Inflammatory macrophage (primary cell): ENCODE results near the gene ATP2A2.

Experiments used
- DNase-seq, 2 donors: peaks; one replicate each; pipeline ENCODE4 v3.0.0-alpha.2; 2020 to 2022

Gene ATP2A2

DNA sequence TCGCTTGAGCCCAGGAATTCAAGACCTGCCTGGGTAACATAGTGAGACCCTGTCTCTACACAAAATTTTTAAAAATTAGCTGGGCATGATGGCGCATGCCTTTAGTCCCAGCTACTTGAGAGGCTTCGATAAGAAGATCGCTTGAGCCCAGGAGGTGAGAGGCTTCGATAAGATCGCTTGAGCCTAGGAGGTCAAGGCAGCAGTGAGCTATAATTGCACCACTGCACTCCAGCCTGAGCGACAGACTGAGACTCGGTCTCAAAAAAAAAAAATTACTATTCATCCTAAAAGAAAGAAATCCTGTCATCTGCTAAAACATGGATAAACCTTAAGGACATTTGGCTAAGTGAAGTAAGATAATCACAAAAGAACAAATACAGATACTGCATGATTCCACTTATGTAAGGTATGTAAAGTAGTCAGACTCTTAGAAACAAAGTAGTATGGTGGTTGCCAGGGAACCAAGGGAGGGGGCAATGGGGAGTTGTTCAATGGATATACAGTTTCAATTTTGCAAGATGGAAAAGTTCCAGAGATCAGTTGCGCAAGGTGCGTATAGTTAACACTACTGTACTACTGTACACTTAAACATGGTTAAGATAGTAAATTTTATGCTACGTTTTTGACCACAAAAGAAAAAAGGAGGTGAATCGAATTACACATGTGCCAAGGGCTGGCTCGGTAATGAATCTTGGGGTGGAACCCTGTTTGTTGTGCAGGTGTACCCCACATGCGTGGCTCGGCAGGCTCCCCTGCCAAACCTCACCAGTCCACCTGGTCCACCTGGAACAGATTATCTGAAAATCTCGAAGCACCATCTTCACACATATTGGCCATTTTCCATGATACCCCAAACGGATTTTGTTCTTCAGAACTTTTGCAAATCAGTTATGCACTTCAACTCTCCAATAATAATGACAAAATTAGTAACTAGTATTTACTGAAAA lies 18.3 kb upstream of the ATP2A2 start:
- peak in 1 of 2 donors; percentile 41 for DNase-seq

- no peak for DNase-seq
These were observed 14.6 kb upstream of the ATP2A2 start for GRCh38 chr12:110266381-110266960.

- DNase-seq = peak; percentile 39 to 52
These were observed 13.9 kb upstream of the ATP2A2 start for GRCh38 chr12:110266980-110267620.

DNA sequence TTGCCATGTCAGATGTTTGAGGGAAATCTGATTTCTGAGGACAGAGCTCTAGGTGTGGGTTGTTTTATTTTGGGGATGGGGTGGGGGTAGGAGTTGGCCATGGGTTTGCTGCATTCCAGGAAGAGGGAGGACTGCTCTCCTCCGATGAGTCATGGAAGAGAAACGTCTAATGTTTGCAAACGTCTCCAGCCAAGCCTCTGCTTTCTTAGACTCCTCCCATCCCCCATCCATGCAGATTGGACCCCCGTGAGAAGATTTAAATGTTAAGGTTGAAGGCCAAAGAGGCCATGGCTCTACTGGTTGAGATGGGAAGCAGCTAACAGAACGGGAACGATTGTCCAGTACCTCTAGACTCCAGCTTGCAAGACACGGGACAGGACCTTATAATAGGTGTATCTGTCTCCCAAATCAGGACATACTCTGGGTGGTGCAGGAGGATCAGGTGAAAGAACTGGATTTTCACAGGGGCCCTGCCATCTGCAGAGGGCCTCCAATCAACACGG lies 11.4 kb upstream of the ATP2A2 start:
- no peak for DNase-seq

DNA sequence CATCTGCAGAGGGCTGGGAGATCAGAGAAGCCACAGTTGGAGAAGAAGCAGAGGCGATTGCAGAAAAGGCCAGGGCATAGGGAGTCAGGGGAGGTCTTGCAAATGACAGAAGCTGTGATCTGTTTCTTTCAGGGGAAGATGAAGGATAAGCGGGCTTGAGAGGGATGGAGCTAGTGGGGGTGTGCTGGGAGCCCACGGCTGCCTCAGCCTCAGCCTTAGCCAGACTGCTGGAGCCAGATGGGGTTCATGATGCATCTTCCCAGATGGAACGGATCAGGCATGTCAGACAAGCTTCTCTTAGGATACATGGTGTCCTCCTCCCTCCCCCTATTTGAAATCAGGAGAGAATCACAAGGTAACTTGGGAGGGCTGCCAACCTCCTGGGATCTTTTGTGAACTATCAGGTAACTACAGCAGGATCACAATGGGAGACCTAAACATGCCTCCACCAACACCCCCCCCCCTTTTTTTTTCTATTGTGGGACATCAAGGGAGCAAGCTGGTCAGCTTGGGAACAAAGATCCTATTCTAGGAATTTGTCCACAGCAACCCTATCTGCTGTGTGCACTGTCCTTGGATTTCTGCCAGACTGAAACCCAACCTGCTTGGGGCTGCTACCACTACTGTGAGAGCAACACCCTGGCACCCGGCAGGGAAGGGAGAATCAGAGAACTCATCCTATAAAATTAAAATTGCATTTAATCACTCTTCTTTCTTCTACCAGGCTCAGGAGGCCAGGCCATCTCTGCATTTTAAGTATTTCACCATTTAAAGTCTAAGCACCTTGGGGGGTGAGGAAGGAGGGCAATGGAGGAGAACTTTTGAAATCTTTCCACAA lies 10.7 kb upstream of the ATP2A2 start:
- no peak for DNase-seq

DNA sequence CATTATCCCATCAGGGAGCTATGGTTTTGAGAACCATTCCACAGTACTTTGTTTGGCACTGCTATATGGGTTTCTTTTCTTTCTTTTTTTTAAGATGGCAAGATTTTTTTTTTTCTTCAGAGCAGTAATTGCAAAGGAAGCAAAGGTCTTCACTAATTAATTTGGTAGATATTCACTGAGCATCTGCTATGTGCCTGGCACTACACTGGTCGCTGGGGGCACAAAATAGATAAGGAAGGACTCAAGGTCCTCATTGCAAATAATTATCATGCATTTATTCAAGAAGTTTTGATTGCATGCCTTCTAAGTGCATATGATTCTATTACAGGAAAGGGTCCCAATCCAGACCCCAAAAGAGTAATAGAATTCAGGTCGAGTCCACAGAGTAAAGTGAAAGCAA lies 10.0 kb upstream of the ATP2A2 start:
- no peak for DNase-seq

GRCh38 chr12:110277530-110278254 lies 3.4 kb upstream of the ATP2A2 start:
- no peak for DNase-seq

DNA sequence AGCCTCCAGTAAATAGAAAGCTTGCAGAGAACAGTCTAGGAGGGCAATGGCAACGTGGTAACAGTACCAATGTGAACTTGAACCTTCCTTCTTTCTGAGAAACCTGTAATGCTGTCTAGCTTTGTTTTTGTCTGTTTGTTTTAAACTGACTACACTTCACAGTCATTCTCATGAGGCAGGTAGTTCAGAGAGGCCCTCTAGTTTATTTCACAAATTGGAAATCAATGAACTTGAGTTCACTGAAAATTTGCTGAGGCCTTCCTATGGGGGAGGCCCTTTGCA lies 2.9 kb upstream of the ATP2A2 start:
- DNase-seq = no peak

DNA sequence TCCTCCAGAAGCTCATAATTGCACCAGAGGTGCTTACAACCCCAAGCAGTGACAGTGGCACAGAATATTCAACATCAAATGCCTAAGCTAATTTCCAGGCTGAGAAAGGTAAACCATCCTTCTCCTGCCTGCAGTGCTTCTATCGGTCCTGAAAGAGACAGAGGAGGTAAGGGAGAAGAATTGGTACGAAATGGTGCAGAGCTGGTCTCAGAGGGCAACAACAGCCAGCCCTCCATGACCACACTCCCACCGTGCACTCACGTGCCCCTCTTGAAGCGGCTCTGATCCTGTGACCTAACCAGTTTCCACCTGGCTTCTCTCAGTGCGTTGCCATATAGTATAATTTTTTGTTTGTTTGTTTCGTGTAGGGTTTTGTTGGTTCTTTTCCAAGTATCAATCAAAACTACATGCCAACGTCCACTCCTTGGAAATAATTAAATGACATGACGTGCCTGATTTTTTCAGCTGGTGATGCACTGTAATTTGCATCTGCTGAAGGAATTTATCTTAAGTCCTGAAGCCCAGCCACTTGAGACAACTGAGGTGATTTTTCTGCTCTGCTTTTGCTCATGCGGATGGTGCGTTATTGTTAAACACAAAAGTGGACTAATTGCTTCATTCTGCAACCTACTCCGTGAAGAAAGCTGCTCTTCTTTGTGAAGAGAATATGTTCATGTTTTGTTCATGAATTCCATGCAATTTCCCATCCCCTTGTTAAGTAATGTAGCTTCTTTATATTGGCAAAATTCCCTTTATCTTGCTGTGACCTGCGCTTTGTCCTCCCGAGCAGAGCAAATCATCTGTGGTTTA lies 1.3 kb upstream of the ATP2A2 start:
- no peak for DNase-seq

DNA sequence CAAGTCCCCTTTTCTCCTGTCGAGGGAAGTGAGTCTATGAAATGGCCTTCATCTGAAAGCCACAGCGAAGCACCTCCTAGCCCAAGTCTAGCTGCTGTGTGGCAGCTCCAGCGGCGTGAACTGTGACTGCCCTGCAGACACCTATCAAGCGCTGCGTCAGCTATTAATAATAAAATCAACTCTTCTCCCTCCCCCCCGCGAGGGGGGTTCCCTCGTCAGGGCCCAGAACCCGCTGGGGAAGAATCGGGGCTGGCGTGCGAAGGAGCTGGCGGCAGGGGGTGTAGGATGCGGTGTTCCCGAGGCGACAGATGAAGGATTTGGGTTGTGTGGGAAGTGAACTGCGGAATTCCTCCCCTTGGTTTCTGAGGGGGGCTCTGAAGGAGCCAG lies 662 bp upstream of the ATP2A2 start:
- peak; percentile 22 to 35 for DNase-seq

DNA sequence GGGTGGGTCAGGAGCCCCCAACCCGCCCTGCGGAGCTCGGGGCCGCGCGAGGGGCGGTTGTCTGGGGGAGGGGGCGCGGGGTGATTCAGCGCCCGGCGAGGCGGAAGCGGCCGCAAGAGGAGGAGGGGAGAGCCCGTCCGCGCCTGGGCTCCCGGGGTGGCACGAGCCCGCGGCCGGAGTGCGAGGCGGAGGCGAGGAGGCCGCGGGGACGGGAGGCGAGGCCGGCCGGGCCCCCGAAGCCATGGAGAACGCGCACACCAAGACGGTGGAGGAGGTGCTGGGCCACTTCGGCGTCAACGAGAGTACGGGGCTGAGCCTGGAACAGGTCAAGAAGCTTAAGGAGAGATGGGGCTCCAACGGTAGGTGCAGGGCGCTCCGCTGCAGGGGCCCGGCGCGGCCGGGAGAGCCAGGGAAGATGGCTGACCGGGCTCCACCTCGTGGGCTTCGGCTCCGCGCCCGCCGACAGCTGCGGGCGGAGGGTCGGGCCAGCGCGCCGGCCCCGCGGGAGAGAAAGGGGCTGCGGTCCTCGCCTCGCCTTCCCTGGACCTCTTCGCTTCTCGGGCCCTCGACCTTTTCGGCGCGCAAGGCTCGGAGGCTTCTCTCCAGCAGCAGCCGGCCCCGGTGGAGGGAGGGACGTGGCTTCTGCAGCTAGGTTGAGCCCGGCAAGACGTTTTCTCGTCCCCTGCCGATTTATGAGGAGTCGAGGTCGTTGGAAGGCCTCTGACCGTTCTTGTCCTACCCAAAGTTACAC lies 677 bp downstream of the ATP2A2 start:
- peak; percentile 48 to 67 for DNase-seq

- DNase-seq = peak; percentile 49 to 59
These were observed 1.3 kb downstream of the ATP2A2 start for GRCh38 chr12:110282300-110282860.

GRCh38 chr12:110282956-110283817 lies 2.1 kb downstream of the ATP2A2 start:
- no peak for DNase-seq

DNA sequence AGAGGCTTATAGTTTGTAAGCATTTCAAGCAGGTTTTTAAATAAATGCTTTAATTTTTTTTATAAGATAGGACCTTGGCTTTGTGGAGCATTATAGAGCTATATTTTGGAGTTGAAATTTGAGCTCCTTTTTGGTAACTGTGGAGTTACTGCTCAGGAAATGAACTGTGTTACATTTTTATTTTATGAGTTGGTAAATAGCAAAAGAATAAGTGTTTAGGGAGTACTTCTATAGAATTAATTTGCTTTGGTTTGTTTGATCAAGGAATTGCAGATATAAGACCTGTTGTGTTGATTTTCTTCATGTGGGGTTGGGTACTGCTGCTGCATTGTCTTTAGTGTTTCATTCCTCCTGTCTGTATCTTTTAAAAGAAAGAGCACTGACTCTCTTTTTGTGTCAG lies 3.5 kb downstream of the ATP2A2 start:
- no peak for DNase-seq

GRCh38 chr12:110286623-110287022 lies 5.6 kb downstream of the ATP2A2 start:
- DNase-seq = peak; percentile 25 to 84

DNA sequence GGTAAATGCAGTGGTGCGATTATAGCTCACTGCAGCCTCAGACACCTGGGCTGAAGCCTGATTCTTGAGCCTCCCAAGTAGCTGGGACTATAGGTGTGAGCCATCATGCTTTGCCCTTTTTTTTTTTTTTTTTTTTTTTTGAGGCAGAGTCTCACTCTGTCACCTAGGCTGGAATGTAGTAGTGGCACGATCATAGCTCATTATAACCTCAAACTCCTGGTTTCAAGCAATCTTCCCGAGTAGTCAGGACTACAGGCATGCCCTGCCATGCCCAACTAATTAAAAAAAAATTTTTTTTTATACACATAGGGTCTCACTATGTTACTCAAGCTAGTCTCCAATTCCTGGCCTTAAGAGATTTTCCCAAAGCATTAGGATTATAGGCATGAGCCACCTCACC lies 6.9 kb downstream of the ATP2A2 start:
- no peak for DNase-seq

DNA sequence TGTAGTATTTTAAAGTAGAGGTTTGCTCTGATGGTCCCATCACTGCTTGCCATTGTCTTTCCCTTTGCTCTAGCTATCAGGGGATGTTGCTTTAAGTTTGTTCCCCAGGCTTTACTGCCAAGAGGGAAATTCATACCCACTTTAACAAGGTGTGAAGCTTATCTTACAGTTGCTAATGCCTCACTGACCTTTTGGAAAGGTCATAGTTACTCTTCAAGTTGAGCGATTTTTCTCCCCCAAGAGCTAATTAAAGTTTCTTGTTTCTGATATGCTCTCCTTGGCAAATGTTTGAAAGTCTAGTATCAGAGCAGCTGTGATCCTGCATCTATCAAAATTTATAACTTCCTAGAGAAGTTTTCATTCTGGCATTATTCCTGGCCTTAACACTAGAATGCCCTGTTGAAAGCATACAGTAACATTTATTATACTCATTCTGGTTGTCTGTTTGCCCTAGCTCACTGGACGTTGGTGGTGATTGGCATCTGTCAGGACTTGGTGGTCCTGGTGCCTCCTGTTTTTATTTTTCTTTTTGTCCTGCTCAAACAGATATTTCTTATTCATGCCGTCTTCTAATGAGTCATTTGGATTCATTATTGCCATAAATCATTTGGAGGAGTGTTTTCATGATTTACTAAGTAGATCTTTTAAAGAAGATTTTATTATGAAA lies 8.1 kb downstream of the ATP2A2 start:
- no peak for DNase-seq

DNA sequence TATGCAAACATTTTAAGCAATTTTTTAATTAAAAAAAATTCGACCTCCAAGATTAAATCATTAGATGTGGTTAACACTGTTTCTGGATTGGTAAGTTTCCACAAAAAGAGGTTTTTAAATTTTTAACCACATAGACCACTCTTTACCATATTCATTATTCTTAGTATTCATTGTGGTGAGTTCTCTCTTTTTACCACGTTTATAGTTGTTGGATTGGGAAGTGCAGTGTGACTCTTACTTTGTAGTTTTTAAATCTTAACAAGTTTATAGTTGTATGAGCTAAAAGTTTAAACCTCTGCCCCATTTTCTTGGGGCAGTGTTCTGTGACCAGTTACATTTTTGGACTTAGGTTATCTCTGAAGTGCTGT lies 8.6 kb downstream of the ATP2A2 start:
- DNase-seq = no peak
